GM12878 (cell line): ENCODE results near the gene MEGF11. TPM values are rescaled to one million over a fixed set of nuclear protein-coding genes. Genes with fewer than 3 reads are reported as not detected.
A peak's percentile ranks its signal among the peaks of the same experiment; 100 is the strongest.
"Not testable (repeated sequence)": the region's sequence is repeated elsewhere in the genome, so short reads cannot be mapped to it uniquely, and the experiment has no call there.

ENCODE experiments used
- ATAC-seq: fragments of 200-7000 bp; cut with Tn5 transposase; 3 replicates; pipeline ENCODE4 v1.9.1; 2020; ENCODE audit warnings: mild to moderate bottlenecking, moderate library complexity
- BruUV-seq: library from RNA; stranded (reverse); fragments of 400-500 nt; replicated peaks from 2 replicates; lab custom pipeline; 2021; lab: Mats Ljungman, UMichigan
- CTCF ChIA-PET: fragments of 300-600 bp; sonication (Branson Sonifier 250); formaldehyde crosslinking; extraction: SDS; loops from one replicate; lab custom pipeline; 2021; ENCODE audit warnings: inconsistent platforms; lab: Yijun Ruan, JAX
- POLR2A ChIA-PET: fragments of 350-600 bp; formaldehyde crosslinking; extraction: SDS; loops from one replicate; lab custom pipeline; 2021; ENCODE audit warnings: inconsistent platforms; lab: Charles Lee
- RAD21 ChIA-PET: fragments of 300-600 bp; sonication (Branson Sonifier 250); formaldehyde crosslinking; loops from one replicate; lab custom pipeline; 2023; ENCODE audit warnings: antibody characterized with exemption; ENCODE audit not compliant: unreplicated experiment; lab: Charles Lee
- SMC1A ChIA-PET: fragments of 300-600 bp; sonication (Branson Sonifier 250); formaldehyde crosslinking; loops from one replicate; lab custom pipeline; 2023; ENCODE audit not compliant: unreplicated experiment, uncharacterized antibody; lab: Charles Lee
- DNase-seq: peaks from one replicate; pipeline ENCODE4 v3.0.0-alpha.2; 2011; ENCODE audit warnings: low read depth, low spot score
- FAIRE-seq: peaks from 3 replicates; lab custom pipeline; 2011; peaks lifted over from hg19 to GRCh38; lab: Jason Lieb, UNC
- H2AFZ ChIP-seq: 2 replicates; pipeline ENCODE4 v1.6.0; 2011; ENCODE audit warnings: low read depth, low read length, control low read depth; ENCODE audit not compliant: control insufficient read depth
- H3K27ac ChIP-seq: 2 replicates; pipeline ENCODE4 v1.5.1; 2011; ENCODE audit warnings: control low read depth; ENCODE audit not compliant: control insufficient read depth, insufficient read depth
- H3K27me3 ChIP-seq, 2 experiments: replicated peaks in 1 of 2; 2 replicates each; pipeline versions ENCODE4 v1.6.0 to v1.6.1; 2011; ENCODE audit warnings: low read length in 1 of 2; ENCODE audit not compliant: control insufficient read depth in 2 of 2, insufficient read depth in 2 of 2
- H3K36me3 ChIP-seq, 2 experiments: 2 replicates each; pipeline ENCODE4 v1.5.1; 2011; ENCODE audit warnings: low read length in 1 of 2; ENCODE audit not compliant: control insufficient read depth in 2 of 2, insufficient read depth in 2 of 2
- H3K4me1 ChIP-seq: 2 replicates; pipeline ENCODE4 v1.6.1; 2011; ENCODE audit warnings: mild to moderate bottlenecking, low read length, moderate library complexity, mixed read lengths; ENCODE audit not compliant: control insufficient read depth, insufficient read depth
- H3K4me2 ChIP-seq: 2 replicates; pipeline ENCODE4 v1.6.0; 2011; ENCODE audit warnings: control low read depth; ENCODE audit not compliant: control insufficient read depth, insufficient read depth
- H3K4me3 ChIP-seq: fragments of 200-600 bp; sonication (generic); 2 replicates; pipeline ENCODE4 v1.5.1; 2016
- H3K79me2 ChIP-seq: 2 replicates; pipeline ENCODE4 v1.6.0; 2011; ENCODE audit warnings: low read length; ENCODE audit not compliant: control insufficient read depth, insufficient read depth
- H3K9ac ChIP-seq: 2 replicates; pipeline ENCODE4 v1.8.0; 2011; ENCODE audit warnings: low read length, control low read depth, mixed read lengths; ENCODE audit not compliant: control insufficient read depth, insufficient read depth
- H3K9me3 ChIP-seq: replicated peaks from 3 replicates; pipeline ENCODE4 v1.5.1; 2011; ENCODE audit warnings: mild to moderate bottlenecking, low read length; ENCODE audit not compliant: control insufficient read depth, insufficient read depth
- H4K20me1 ChIP-seq: 2 replicates; pipeline ENCODE4 v1.6.0; 2011; ENCODE audit not compliant: control insufficient read depth, insufficient read depth
- EED ChIP-seq: sonication (generic); IDR thresholded peaks from 2 replicates; pipeline ENCODE4 v1.6.1; 2016; ENCODE audit warnings: antibody characterized with exemption, low read depth
- REST ChIP-seq: IDR thresholded peaks from 2 replicates; pipeline ENCODE4 v1.6.1; 2012; ENCODE audit warnings: mild to moderate bottlenecking, low read depth, low read length
- WGBS: methylation state at CpG from one replicate; pipeline ENCODE4 v1.1.6; 2016; ENCODE audit warnings: low lambda C conversion rate; ENCODE audit not compliant: insufficient replicate concordance, insufficient coverage; ENCODE audit errors: missing lambda C conversion rate; 5-methylcytosine and 5-hydroxymethylcytosine counted together
- in situ Hi-C: fragments of 300-500 bp; cut with MboI; formaldehyde crosslinking; loops from 9 replicates; pipeline ENCODE4 v1.14.3; 2018; ENCODE audit warnings: mixed read lengths
- intact Hi-C: fragments of 100-400 bp; cut with micrococcal nuclease; formaldehyde crosslinking; loops from one replicate; pipeline ENCODE4 v1.14.2; 2022; ENCODE audit not compliant: unreplicated experiment
- polyA plus RNA-seq, 11 experiments: library from polyadenylated mRNA; depleted of rRNA in 4 of 11; unstranded in 6 of 11; stranded (reverse) in 5 of 11; fragments of >200 nt; fragmentation: Nextera tagmentation in 4 of 11; fragmentation: Illumina TruSeq in 1 of 11; extraction: Ambion mirVana in 4 of 11; extraction: Trizol in 1 of 11; gene quantifications; 1 replicate in 1 of 11; 2 replicates in 10 of 11; pipeline versions ENCODE4 v1.2.1 to v1.2.3, GENCODE V29; 2011 to 2016; ENCODE audit warnings: inconsistent platforms in 2 of 11, missing spikeins in 2 of 11, low read depth in 1 of 11
- total RNA-seq, 4 experiments: library from RNA; depleted of rRNA in 3 of 4; stranded (reverse); fragments of >200 nt in 3 of 4; fragmentation: Illumina TruSeq in 1 of 4; extraction: Trizol in 1 of 4; gene quantifications; 2 replicates each; pipeline versions ENCODE4 v1.2.1 to v1.2.3, GENCODE V29; 2013 to 2021

Gene MEGF11
- total and polyA plus RNA-seq, 10 of the 15 experiments (the other 5 are each of a cell fraction or from before 2014, with no cell fraction given): 0.03 to 1.7 (median 0.49) TPM

GRCh38 chr15:66004618-66005262, 248.8 kb downstream of the MEGF11 start:
- DNase-seq (no peak), ATAC-seq (no peak), FAIRE-seq (no peak)
- RAD21 ChIA-PET: interaction anchor here (1.5 kb wide), 1 partner anchor 87 kb away, joined by 3 read pairs; no protein-coding TSS in a partner anchor
- H3K4me2 ChIP-seq: no peak overlapping the region
- WGBS: 44% methylated on average over 6 of the region's 6 CpGs
- no peaks in the 10 kb centered on the region for H3K4me1 ChIP-seq
- no peak overlapping the region for H3K4me3 ChIP-seq
- intact Hi-C loops (loop anchor here (5.0 kb wide), 1 partner anchor 188 kb away; no protein-coding TSS in a partner anchor), in situ Hi-C loops (no loop called here)
- H2AFZ ChIP-seq: no peak overlapping the region
- 0 out of 4 replicates have a peak, but pooled peaks cover 0 to 1% of the 10 kb centered on the region in 2 experiments for H3K27me3 ChIP-seq
- SMC1A ChIA-PET: no interaction called here
- no peaks in the 10 kb centered on the region for H3K79me2 ChIP-seq
- CTCF ChIA-PET: no interaction called here
- no peaks in the 10 kb centered on the region for H3K9me3 ChIP-seq
- no peak overlapping the region for H3K27ac ChIP-seq
- BruUV-seq: no TSS peak
- TF ChIP-seq REST (peak; percentile 97), EED (no peak)
- no peaks in the 10 kb centered on the region for H4K20me1 ChIP-seq
- no peak overlapping the region for H3K9ac ChIP-seq
- POLR2A ChIA-PET: no interaction called here
- no peaks in the 10 kb centered on the region for H3K36me3 ChIP-seq

- H3K4me3 ChIP-seq, H3K9me3 ChIP-seq, POLR2A ChIA-PET, BruUV-seq, H3K36me3 ChIP-seq, H3K27me3 ChIP-seq, H3K4me1 ChIP-seq, FAIRE-seq, H3K4me2 ChIP-seq, H3K79me2 ChIP-seq, ATAC-seq, RAD21 ChIA-PET, H3K9ac ChIP-seq, H2AFZ ChIP-seq, H3K27ac ChIP-seq, CTCF ChIA-PET, SMC1A ChIA-PET, DNase-seq, H4K20me1 ChIP-seq, intact Hi-C loops, in situ Hi-C loops: not testable (repeated sequence)
- 36% methylated on average over 4 of the region's 4 CpGs for WGBS
These were observed 250.4 kb downstream of the MEGF11 start for GRCh38 chr15:66003129-66003528.
